GM21528 (cell line): Measurements from ENCODE around the gene TLK2.
"Not testable (repeated sequence)": the region's sequence is repeated elsewhere in the genome, so short reads cannot be mapped to it uniquely, and the experiment has no call there.

Experiments used
- ATAC-seq: cut with Tn5 transposase; IDR thresholded peaks from one replicate; pipeline ENCODE4 v1.9.1; 2021; ENCODE audit warnings: mild to moderate bottlenecking, moderate library complexity; ENCODE audit not compliant: unreplicated experiment, low FRiP score

The TLK2 gene

GRCh38 chr17:62478424-62478879 lies at the start of gene TLK2:
Gene TLK2 (plus strand): TSS chr17:62478825. CDS start chr17:62481126, 2,301 bp downstream.
- ATAC-seq, result peak; percentile 61

GRCh38 chr17:62435251-62435650 lies 43.4 kb upstream of the TLK2 start:
- not testable (repeated sequence) for ATAC-seq

GRCh38 chr17:62441181-62441580 lies 37.4 kb upstream of the TLK2 start:
- not testable (repeated sequence) for ATAC-seq

GRCh38 chr17:62444063-62444462 lies 34.6 kb upstream of the TLK2 start:
- no peak for ATAC-seq

GRCh38 chr17:62445791-62446190 lies 32.8 kb upstream of the TLK2 start:
- ATAC-seq, result not testable (repeated sequence)

GRCh38 chr17:62452195-62452594 lies 26.4 kb upstream of the TLK2 start:
- ATAC-seq, result not testable (repeated sequence)

- not testable (repeated sequence) for ATAC-seq
These were observed 25.6 kb upstream of the TLK2 start for GRCh38 chr17:62453041-62453440.

- peak; percentile 51 for ATAC-seq
These were observed 25.0 kb upstream of the TLK2 start for GRCh38 chr17:62453656-62454055.

GRCh38 chr17:62454111-62454510 lies 24.5 kb upstream of the TLK2 start:
- ATAC-seq, result peak; percentile 48

- ATAC-seq, result no peak
These were observed 22.6 kb upstream of the TLK2 start for GRCh38 chr17:62456016-62456415.

GRCh38 chr17:62458483-62458882 lies 20.1 kb upstream of the TLK2 start:
- ATAC-seq, result not testable (repeated sequence)

GRCh38 chr17:62464422-62464821 lies 14.2 kb upstream of the TLK2 start:
- not testable (repeated sequence) for ATAC-seq

- ATAC-seq, result not testable (repeated sequence)
These were observed 13.4 kb upstream of the TLK2 start for GRCh38 chr17:62465271-62465670.

- ATAC-seq, result not testable (repeated sequence)
These were observed 7.8 kb upstream of the TLK2 start for GRCh38 chr17:62470666-62471379.

GRCh38 chr17:62471380-62471880 lies 7.2 kb upstream of the TLK2 start:
- not testable (repeated sequence) for ATAC-seq

GRCh38 chr17:62473030-62473982 lies 5.3 kb upstream of the TLK2 start:
- not testable (repeated sequence) for ATAC-seq

- ATAC-seq, result not testable (repeated sequence)
These were observed 1.5 kb upstream of the TLK2 start for GRCh38 chr17:62477111-62477510.

- ATAC-seq, result peak; percentile 34
These were observed 762 bp upstream of the TLK2 start for GRCh38 chr17:62477718-62478408.

GRCh38 chr17:62478880-62479638 lies 434 bp downstream of the TLK2 start:
- peak; percentile 45 for ATAC-seq
